Measurements from ENCODE around the gene NOBOX. TPM values are rescaled to one million over a fixed set of nuclear protein-coding genes. Genes with fewer than 3 reads are reported as not detected.
"Not testable (repeated sequence)": the region's sequence is repeated elsewhere in the genome, so short reads cannot be mapped to it uniquely, and the experiment has no call there.

Gene NOBOX
- total RNA-seq, 4 donors from 2014 or later = not detected

- not testable (repeated sequence) for H3K9me3 ChIP-seq, H3K4me3 ChIP-seq
Measured at GRCh38 chr7:144362061-144362460, 41.4 kb downstream of the NOBOX start.

GRCh38 chr7:144356860-144357259, 46.6 kb downstream of the NOBOX start:
- H3K27ac ChIP-seq; H3K9me3 ChIP-seq; H3K27me3 ChIP-seq; H3K4me1 ChIP-seq; H3K36me3 ChIP-seq; H3K4me3 ChIP-seq; DNase-seq (ENCODE audit: low spot score in 2 of 2): not testable (repeated sequence)
- WGBS = no CpG with 5 or more reads among the region's 11 CpGs

More at GRCh38 chr7:144362061-144362460, 41.4 kb downstream of the NOBOX start:
- H3K4me1 ChIP-seq; H3K36me3 ChIP-seq; DNase-seq (ENCODE audit: low spot score in 2 of 2); H3K27ac ChIP-seq; H3K27me3 ChIP-seq: not testable (repeated sequence)
- no CpG with 5 or more reads among the region's 3 CpGs for WGBS

GRCh38 chr7:144356185-144356584, 47.3 kb downstream of the NOBOX start:
- not testable (repeated sequence) for H3K27ac ChIP-seq; H3K36me3 ChIP-seq; H3K9me3 ChIP-seq; DNase-seq (ENCODE audit: low spot score in 2 of 2); H3K27me3 ChIP-seq; H3K4me1 ChIP-seq; H3K4me3 ChIP-seq
- no CpG with 5 or more reads among the region's 6 CpGs for WGBS

- not testable (repeated sequence) for H3K27ac ChIP-seq; DNase-seq (ENCODE audit: low spot score in 2 of 2); H3K27me3 ChIP-seq; H3K9me3 ChIP-seq; H3K36me3 ChIP-seq; H3K4me3 ChIP-seq; H3K4me1 ChIP-seq
- WGBS = no CpG with 5 or more reads among the region's 50 CpGs
Measured at GRCh38 chr7:144355176-144355822, 48.2 kb downstream of the NOBOX start, which contains the start of gene ARHGEF5. Gene ARHGEF5 (plus strand): TSS chr7:144355402. CDS start chr7:144362670, 7,268 bp downstream.

- not testable (repeated sequence) for H3K27me3 ChIP-seq; H3K36me3 ChIP-seq; H3K9me3 ChIP-seq; H3K4me3 ChIP-seq; DNase-seq (ENCODE audit: low spot score in 2 of 2); H3K4me1 ChIP-seq; H3K27ac ChIP-seq
- WGBS = 54% methylated on average over 2 of the region's 3 CpGs
Measured at GRCh38 chr7:144351667-144352066, 51.8 kb downstream of the NOBOX start.

- not testable (repeated sequence) for DNase-seq (ENCODE audit: low spot score in 2 of 2); H3K9me3 ChIP-seq; H3K36me3 ChIP-seq; H3K4me3 ChIP-seq; H3K4me1 ChIP-seq; H3K27me3 ChIP-seq; H3K27ac ChIP-seq
- WGBS = no CpG with 5 or more reads among the region's 1 CpG
Measured at GRCh38 chr7:144348625-144349024, 54.9 kb downstream of the NOBOX start.

Other genes with a start within 250 kb of the NOBOX start
- 10 to 100 TPM in 3 of 4 donors, 1 to 10 TPM in 1; 7.5 to 35.0 (median 20.2) TPM for gene CTAGE4, start 220.2 kb downstream of the NOBOX start, total RNA-seq
- gene ARHGEF35, start 207.9 kb downstream of the NOBOX start, total RNA-seq = 10 to 100 TPM; 15.5 to 31.6 (median 17.4) TPM
- gene OR2A42, start 164.1 kb downstream of the NOBOX start, total RNA-seq = under 1 TPM in 1 of 4 donors, not detected in 3; 0.56 TPM
- gene OR2A7, start 138.9 kb downstream of the NOBOX start, total RNA-seq = 10 to 100 TPM; 14.6 to 64.2 (median 42.0) TPM
- gene CTAGE8, start 134.4 kb downstream of the NOBOX start, total RNA-seq = 10 to 100 TPM in 2 of 4 donors, 1 to 10 TPM in 2; 4.7 to 16.7 (median 7.8) TPM
- gene OR2A1, start 91.3 kb downstream of the NOBOX start, total RNA-seq = not detected
- gene ARHGEF5, start 48.3 kb downstream of the NOBOX start, total RNA-seq = 100 to 1,000 TPM in 1 of 4 donors, 10 to 100 TPM in 3; 62.3 to 109 (median 86.3) TPM

All from suprapubic skin (tissue), 4 donors.